Measurements from ENCODE around the gene COLEC12.

Gene COLEC12

GRCh38 chr18:515838-516237 lies 15.3 kb upstream of the COLEC12 start:
- TF ChIP-seq, protein P1, sequence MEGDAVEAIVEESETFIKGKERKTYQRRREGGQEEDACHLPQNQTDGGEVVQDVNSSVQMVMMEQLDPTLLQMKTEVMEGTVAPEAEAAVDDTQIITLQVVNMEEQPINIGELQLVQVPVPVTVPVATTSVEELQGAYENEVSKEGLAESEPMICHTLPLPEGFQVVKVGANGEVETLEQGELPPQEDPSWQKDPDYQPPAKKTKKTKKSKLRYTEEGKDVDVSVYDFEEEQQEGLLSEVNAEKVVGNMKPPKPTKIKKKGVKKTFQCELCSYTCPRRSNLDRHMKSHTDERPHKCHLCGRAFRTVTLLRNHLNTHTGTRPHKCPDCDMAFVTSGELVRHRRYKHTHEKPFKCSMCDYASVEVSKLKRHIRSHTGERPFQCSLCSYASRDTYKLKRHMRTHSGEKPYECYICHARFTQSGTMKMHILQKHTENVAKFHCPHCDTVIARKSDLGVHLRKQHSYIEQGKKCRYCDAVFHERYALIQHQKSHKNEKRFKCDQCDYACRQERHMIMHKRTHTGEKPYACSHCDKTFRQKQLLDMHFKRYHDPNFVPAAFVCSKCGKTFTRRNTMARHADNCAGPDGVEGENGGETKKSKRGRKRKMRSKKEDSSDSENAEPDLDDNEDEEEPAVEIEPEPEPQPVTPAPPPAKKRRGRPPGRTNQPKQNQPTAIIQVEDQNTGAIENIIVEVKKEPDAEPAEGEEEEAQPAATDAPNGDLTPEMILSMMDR (conservative IDR thresholded peaks at IDR 0.05): no peak
- no peak for TF ChIP-seq ZFX (IDR thresholded peaks at IDR 0.05)
- H3K27ac ChIP-seq: no peak overlapping the region

- TF ChIP-seq, protein P1 (conservative IDR thresholded peaks at IDR 0.05): no peak
- TF ChIP-seq ZFX (IDR thresholded peaks at IDR 0.05): no peak
- H3K27ac ChIP-seq: peak overlapping the region; percentile 30; the same call in 1 of the 2 replicates
Measured at GRCh38 chr18:515156-515815, 14.8 kb upstream of the COLEC12 start.

- H3K27ac ChIP-seq: no peak overlapping the region
- TF ChIP-seq, protein P1 (conservative IDR thresholded peaks at IDR 0.05): no peak
- no peak for TF ChIP-seq ZFX (IDR thresholded peaks at IDR 0.05)
Measured at GRCh38 chr18:513826-514530, 13.5 kb upstream of the COLEC12 start.

GRCh38 chr18:512957-513356 lies 12.5 kb upstream of the COLEC12 start:
- no peak overlapping the region for H3K27ac ChIP-seq
- TF ChIP-seq, protein P1 (conservative IDR thresholded peaks at IDR 0.05): no peak
- TF ChIP-seq ZFX (IDR thresholded peaks at IDR 0.05): no peak

GRCh38 chr18:508835-509234 lies 8.3 kb upstream of the COLEC12 start:
- no peak for TF ChIP-seq ZFX (IDR thresholded peaks at IDR 0.05)
- TF ChIP-seq, protein P1 (conservative IDR thresholded peaks at IDR 0.05): no peak

GRCh38 chr18:507636-508035 lies 7.1 kb upstream of the COLEC12 start:
- TF ChIP-seq ZFX (IDR thresholded peaks at IDR 0.05): no peak
- TF ChIP-seq, protein P1 (conservative IDR thresholded peaks at IDR 0.05): no peak

More at GRCh38 chr18:508835-509234, 8.3 kb upstream of the COLEC12 start:
- no peak overlapping the region for H3K27ac ChIP-seq

DNA sequence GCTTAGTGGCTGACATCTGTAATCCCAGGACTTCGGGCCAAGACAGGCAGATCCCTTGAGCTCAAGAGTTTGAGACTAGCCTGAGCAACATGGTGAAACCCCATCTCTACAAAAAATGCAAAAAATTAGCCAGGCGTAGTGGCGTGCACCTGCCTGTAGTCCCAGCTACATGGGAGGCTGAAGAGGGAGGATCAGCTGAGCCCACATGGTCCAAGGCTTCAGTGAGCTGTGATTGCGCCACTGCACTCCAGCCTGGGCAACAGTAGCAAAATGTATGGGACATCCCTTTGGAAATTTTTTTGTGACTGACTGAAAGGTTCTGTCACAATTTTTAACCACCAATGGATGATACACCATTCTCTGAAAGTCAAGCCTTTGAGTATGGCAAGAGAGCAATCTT lies 6.3 kb upstream of the COLEC12 start:
- TF ChIP-seq ZFX (IDR thresholded peaks at IDR 0.05): no peak
- TF ChIP-seq, protein P1 (conservative IDR thresholded peaks at IDR 0.05): no peak
- no peak overlapping the region for H3K27ac ChIP-seq

More at GRCh38 chr18:507636-508035, 7.1 kb upstream of the COLEC12 start:
- H3K27ac ChIP-seq: no peak overlapping the region
